BJ (cell line): ENCODE results near the gene ZNF598. TPM values are rescaled to one million over a fixed set of nuclear protein-coding genes. Genes with fewer than 3 reads are reported as not detected.
A peak's percentile ranks its signal among the peaks of the same experiment; 100 is the strongest.

ENCODE experiments used
- CTCF ChIA-PET: fragments of 350-600 bp; formaldehyde crosslinking; extraction: SDS; loops from one replicate; lab custom pipeline; 2021; ENCODE audit warnings: antibody characterized with exemption, inconsistent platforms; lab: Yijun Ruan, JAX
- POLR2A ChIA-PET: fragments of 300-600 bp; sonication (Branson Sonifier 250); formaldehyde crosslinking; extraction: SDS; loops from one replicate; lab custom pipeline; 2021; ENCODE audit warnings: antibody characterized with exemption; lab: Charles Lee
- DNase-seq: peaks from one replicate; pipeline ENCODE4 v3.0.0-alpha.2; 2011; ENCODE audit warnings: low read depth
- H3K27me3 ChIP-seq: 2 replicates; pipeline ENCODE4 v1.6.0; 2011; ENCODE audit warnings: low read length; ENCODE audit not compliant: control insufficient read depth, insufficient read depth
- H3K36me3 ChIP-seq: 2 replicates; pipeline ENCODE4 v1.5.1; 2011; ENCODE audit warnings: low read length; ENCODE audit not compliant: control insufficient read depth, insufficient read depth
- H3K4me3 ChIP-seq: 2 replicates; pipeline ENCODE4 v1.5.1; 2011; ENCODE audit warnings: low read depth, mild to moderate bottlenecking, control low read depth, low read length
- polyA plus RNA-seq: library from polyadenylated mRNA; depleted of rRNA; stranded (reverse); fragments of >200 nt; gene quantifications from 2 replicates; pipeline ENCODE4 v1.2.3, GENCODE V29; 2011
- TF ChIP-seq, protein P1 (sequence below): IDR thresholded peaks from 2 replicates; pipeline ENCODE4 v1.5.1; 2011; ENCODE audit warnings: low read depth, mild to moderate bottlenecking, control low read depth, inconsistent platforms, low read length, moderate library complexity; ENCODE audit not compliant: insufficient read depth

The ZNF598 gene
- polyA plus RNA-seq, 1 experiment: 23.0 TPM

DNA sequence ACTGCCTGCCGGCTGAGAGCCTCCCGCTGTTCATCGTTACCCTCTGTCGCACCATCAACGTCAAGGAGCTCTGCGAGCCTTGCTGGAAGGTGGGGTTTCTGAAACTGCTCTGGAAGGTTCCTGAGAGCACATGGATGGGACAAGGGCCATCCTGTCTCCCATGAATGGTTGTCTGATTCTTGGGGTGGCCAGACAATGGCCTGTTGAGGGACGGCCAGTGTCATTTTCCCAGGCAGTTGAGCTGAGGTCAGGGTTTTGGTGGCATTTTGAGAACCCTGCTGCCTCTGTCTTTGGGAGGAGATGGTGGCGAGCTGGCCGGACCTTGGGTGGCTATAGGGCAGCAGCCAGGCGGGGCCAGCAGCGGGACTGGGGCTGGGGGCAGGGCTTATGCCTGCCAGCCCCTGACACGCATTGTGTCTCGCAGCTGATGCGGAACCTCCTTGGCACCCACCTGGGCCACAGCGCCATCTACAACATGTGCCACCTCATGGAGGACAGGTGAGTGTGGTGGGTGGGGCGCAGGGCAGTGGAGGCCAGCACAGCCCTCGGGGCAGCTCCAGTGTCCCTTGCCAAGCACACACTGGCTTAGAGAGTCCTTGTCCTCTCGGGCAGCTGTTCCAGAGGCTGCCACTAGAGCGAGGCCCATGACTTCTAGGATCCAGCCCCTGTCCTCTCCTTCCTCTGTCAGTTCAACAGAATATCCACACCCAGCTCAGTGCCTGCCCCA, 47.2 kb upstream of the ZNF598 start:
- DNase-seq: no peak
- ChIA-PET CTCF (interaction anchor here (0.6 to 4.8 kb wide), 11 partner anchors 9 to 138 kb away, joined by 3 to 34 read pairs (median 3); partner anchors contain the start of genes NTHL1 and TSC2), POLR2A (interaction anchor here (0.5 to 0.6 kb wide), 2 partner anchors 39 to 92 kb away, joined by 7 to 11 read pairs; partner anchors contain the start of gene RPS2)
- Histone ChIP-seq H3K36me3 (peaks cover 35% of the 10 kb centered on the region), H3K27me3 (no peaks in the 10 kb centered on the region), H3K4me3 (no peak overlapping the region)
- TF ChIP-seq, protein P1, sequence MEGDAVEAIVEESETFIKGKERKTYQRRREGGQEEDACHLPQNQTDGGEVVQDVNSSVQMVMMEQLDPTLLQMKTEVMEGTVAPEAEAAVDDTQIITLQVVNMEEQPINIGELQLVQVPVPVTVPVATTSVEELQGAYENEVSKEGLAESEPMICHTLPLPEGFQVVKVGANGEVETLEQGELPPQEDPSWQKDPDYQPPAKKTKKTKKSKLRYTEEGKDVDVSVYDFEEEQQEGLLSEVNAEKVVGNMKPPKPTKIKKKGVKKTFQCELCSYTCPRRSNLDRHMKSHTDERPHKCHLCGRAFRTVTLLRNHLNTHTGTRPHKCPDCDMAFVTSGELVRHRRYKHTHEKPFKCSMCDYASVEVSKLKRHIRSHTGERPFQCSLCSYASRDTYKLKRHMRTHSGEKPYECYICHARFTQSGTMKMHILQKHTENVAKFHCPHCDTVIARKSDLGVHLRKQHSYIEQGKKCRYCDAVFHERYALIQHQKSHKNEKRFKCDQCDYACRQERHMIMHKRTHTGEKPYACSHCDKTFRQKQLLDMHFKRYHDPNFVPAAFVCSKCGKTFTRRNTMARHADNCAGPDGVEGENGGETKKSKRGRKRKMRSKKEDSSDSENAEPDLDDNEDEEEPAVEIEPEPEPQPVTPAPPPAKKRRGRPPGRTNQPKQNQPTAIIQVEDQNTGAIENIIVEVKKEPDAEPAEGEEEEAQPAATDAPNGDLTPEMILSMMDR: no peak

DNA sequence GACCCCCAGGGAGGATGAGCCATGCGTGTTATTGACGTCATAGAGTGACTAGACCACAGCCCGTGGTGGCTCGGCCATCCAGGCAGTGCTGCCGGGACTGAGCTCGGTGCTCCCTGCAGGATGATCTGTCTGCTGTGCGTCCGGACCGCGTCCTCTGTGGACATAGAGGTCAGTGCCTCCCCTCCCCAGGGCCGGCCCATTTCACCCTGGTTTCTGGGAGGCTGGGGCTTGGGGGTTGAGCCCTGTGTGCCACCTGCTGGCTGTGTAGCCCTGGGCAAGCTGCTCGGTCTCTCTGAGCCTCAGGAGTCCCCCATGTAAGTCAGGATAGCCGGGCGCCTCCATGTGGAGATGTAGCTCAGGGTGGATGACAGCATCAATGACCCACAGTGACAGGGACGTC, 46.5 kb upstream of the ZNF598 start:
- Histone ChIP-seq H3K4me3 (no peak overlapping the region), H3K36me3 (peaks cover 35% of the 10 kb centered on the region), H3K27me3 (no peaks in the 10 kb centered on the region)
- TF ChIP-seq, protein P1: peak; percentile 48
- ChIA-PET POLR2A (no interaction called here), CTCF (interaction anchor here (0.5 to 4.8 kb wide), 11 partner anchors 8 to 196 kb away, joined by 3 to 34 read pairs (median 3); partner anchors contain the start of genes NTHL1 and TSC2)
- DNase-seq: no peak

DNA sequence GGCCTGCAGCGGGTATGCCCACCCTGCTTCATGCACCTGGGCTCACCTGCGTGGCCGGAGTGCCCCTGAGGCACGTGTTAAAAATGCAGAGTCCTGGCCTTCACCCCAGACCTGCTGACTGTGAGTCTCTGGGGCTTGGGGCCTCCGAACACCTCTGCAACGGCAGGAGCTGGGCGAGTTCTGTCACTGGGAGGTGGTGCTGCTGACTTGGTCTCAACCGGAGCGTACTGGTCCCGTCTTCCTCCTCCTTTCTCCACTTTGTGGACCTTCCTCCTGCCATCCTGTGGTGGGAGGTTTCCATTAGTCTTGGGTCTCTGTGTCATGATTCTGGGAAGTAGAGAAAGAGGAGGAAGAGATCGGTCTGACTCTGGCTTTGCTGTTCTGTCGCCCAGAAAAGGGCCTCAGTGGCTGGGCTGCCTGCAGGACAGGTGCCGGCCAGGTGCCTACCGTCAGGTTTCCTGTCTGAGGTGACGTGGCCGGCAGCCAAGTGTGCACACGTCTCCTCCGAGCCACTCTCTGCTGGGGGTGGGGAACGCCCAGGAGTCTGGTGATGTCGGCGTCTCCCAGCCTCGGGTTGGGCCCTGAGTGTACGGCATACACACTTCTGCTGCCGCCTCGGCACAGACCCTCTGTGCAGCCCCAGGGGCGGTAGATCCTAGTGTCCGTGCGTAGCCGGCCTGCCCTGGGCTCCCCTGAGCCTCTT, 45.1 kb upstream of the ZNF598 start:
- Histone ChIP-seq H3K27me3 (no peaks in the 10 kb centered on the region), H3K4me3 (no peak overlapping the region), H3K36me3 (peaks cover 25% of the 10 kb centered on the region)
- no peak for DNase-seq
- ChIA-PET CTCF (interaction anchor here (0.6 to 4.8 kb wide), 2 partner anchors 31 to 266 kb away, joined by 3 to 34 read pairs; no protein-coding TSS in a partner anchor), POLR2A (no interaction called here)
- TF ChIP-seq, protein P1: no peak

DNA sequence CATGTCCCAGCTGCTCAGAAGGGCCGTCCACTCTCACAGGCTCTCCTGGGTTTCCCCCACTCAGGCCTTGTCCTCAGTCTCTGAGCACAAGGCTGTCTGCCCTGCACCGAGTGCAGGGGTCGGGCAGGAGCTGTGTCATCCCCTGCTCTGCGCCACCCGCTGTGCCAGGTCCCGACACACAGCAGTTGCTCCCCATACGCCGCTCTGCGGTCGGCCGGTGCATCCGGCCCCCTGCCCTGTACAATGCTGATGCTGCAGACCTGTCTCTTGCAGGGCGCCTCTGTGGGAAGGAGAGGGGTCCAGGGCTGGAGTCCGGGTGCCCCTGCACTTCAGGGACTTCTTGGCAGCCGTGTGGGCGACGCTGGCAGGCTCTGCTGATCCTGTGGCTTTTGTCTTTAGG, 44.3 kb upstream of the ZNF598 start:
- ChIA-PET POLR2A (no interaction called here), CTCF (interaction anchor here (0.6 to 4.8 kb wide), 3 partner anchors 18 to 267 kb away, joined by 3 to 34 read pairs (median 3); no protein-coding TSS in a partner anchor)
- Histone ChIP-seq H3K4me3 (no peak overlapping the region), H3K27me3 (no peaks in the 10 kb centered on the region), H3K36me3 (peaks cover 25% of the 10 kb centered on the region)
- no peak for DNase-seq
- TF ChIP-seq, protein P1: no peak

DNA sequence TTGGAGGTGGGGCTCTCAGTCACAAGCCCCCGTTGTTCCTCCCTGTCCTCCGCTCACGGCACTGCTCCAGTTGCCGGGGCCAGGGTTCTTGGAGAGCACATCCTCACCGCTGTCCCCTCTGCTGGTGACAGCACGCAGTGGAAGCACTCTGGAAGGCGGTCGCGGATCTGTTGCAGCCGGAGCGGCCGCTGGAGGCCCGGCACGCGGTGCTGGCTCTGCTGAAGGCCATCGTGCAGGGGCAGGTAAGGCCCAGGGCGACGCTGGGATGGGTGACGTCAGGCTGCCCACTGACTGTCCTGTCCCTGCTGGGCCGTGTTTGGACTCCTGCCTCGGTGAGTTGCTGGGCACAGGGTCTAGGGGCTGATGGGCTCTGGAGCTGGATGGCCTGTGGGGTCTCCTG, 43.6 kb upstream of the ZNF598 start:
- TF ChIP-seq, protein P1: no peak
- peaks cover 23% of the 10 kb centered on the region for H3K36me3 ChIP-seq
- H3K27me3 ChIP-seq: no peaks in the 10 kb centered on the region
- ChIA-PET POLR2A (no interaction called here), CTCF (interaction anchor here (0.7 to 1.8 kb wide), 2 partner anchors 12 to 30 kb away, joined by 3 to 6 read pairs; no protein-coding TSS in a partner anchor)
- DNase-seq: no peak
- H3K4me3 ChIP-seq: no peak overlapping the region
